ENCODE results near the gene UNKL.
A peak's percentile ranks its signal among the peaks of the same experiment; 100 is the strongest.

Gene UNKL

GRCh38 chr16:1430759-1431496 is 16.4 kb upstream of the UNKL start, which contains the start of gene PERCC1:
PERCC1 (plus strand) TSS chr16:1431078; CDS start chr16:1432594, 1,516 bp downstream.
- no peak for DNase-seq

- no peak for DNase-seq
Measured at GRCh38 chr16:1430214-1430758, 15.8 kb upstream of the UNKL start.

- DNase-seq, result no peak
Measured at GRCh38 chr16:1429631-1430030, 15.1 kb upstream of the UNKL start.

- no peak for DNase-seq
Measured at GRCh38 chr16:1429012-1429411, 14.5 kb upstream of the UNKL start.

GRCh38 chr16:1428511-1428910 is 14.0 kb upstream of the UNKL start:
- no peak for DNase-seq

- DNase-seq, result no peak
Measured at GRCh38 chr16:1427473-1428461, 13.3 kb upstream of the UNKL start.

GRCh38 chr16:1426734-1427471 is 12.4 kb upstream of the UNKL start:
- DNase-seq, result no peak

GRCh38 chr16:1425616-1426370 is 11.3 kb upstream of the UNKL start:
- DNase-seq, result no peak

GRCh38 chr16:1424028-1424427 is 9.5 kb upstream of the UNKL start:
- DNase-seq, result no peak

- DNase-seq, result no peak
Measured at GRCh38 chr16:1422076-1422475, 7.6 kb upstream of the UNKL start.

GRCh38 chr16:1420111-1420539 is 5.6 kb upstream of the UNKL start:
- DNase-seq, result no peak

GRCh38 chr16:1416521-1416941 is 2.0 kb upstream of the UNKL start:
- DNase-seq, result no peak

GRCh38 chr16:1413684-1414531 is 596 bp downstream of the UNKL start:
- peak; percentile 79 for DNase-seq

- no peak for DNase-seq
Measured at GRCh38 chr16:1412847-1413246, 1.7 kb downstream of the UNKL start.

GRCh38 chr16:1408171-1408837 is 6.2 kb downstream of the UNKL start:
- peak; percentile 94 for DNase-seq

GRCh38 chr16:1407753-1408152 is 6.8 kb downstream of the UNKL start:
- no peak for DNase-seq

- DNase-seq, result peak; percentile 40
Measured at GRCh38 chr16:1403733-1404132, 10.8 kb downstream of the UNKL start.

GRCh38 chr16:1403036-1403435 is 11.5 kb downstream of the UNKL start:
- DNase-seq, result peak; percentile 38

GRCh38 chr16:1401758-1402154 is 12.7 kb downstream of the UNKL start:
- no peak for DNase-seq

- DNase-seq, result peak; percentile 35
Measured at GRCh38 chr16:1401061-1401757, 13.3 kb downstream of the UNKL start.
